Astrocyte of the cerebellum (primary cell): Measurements from ENCODE around the gene GABRB2.
"Not testable (repeated sequence)": the region's sequence is repeated elsewhere in the genome, so short reads cannot be mapped to it uniquely, and the experiment has no call there.

Experiments used
- DNase-seq: peaks from one replicate; pipeline ENCODE4 v3.0.0-alpha.2; 2011; ENCODE audit warnings: low read depth
- H3K4me3 ChIP-seq: 2 replicates; pipeline ENCODE4 v1.5.1; 2011; ENCODE audit warnings: mild to moderate bottlenecking, low read depth, low read length, moderate library complexity
- in situ Hi-C: cut with HindIII; loops from 2 replicates; pipeline ENCODE4 v1.10.0; 2017; ENCODE audit warnings: low sequenced_read_pairs
- TF ChIP-seq, protein P1 (sequence below): IDR thresholded peaks from 2 replicates; pipeline ENCODE4 v1.5.1; 2012; ENCODE audit warnings: low read length, low read depth, moderate library complexity, mild to moderate bottlenecking; ENCODE audit errors: missing control alignments

The GABRB2 gene

DNA sequence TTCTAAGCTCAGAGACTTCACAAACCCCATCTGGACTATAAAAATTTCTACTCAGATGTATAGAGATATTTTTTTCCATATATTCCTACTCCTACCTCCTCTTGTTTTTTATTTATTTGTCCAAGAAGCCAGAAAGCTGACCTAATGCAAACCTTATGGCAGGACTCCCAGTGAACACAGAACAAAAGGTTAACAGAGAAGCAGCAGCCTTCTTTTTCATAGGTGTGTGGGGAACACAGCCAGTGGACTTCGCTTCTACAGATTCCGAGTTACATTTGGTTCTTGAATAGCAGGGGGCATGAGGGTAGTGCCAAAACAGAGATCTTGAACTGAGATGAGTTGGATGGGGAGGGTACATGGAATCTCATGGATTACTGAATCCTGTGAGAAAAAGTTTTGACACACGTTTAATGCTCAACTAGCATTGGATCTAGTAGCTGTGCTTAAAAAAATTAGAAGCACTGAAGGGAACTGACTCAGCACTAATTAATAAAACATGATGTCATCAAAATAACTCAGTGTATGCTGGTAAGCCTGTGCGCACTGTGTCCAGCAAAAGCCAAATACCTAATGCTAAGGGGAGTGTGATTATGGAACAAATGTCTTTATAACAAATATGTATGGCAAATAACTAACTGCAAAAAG, 240.1 kb downstream of the GABRB2 start:
- DNase-seq = no peak
- TF ChIP-seq, protein P1, sequence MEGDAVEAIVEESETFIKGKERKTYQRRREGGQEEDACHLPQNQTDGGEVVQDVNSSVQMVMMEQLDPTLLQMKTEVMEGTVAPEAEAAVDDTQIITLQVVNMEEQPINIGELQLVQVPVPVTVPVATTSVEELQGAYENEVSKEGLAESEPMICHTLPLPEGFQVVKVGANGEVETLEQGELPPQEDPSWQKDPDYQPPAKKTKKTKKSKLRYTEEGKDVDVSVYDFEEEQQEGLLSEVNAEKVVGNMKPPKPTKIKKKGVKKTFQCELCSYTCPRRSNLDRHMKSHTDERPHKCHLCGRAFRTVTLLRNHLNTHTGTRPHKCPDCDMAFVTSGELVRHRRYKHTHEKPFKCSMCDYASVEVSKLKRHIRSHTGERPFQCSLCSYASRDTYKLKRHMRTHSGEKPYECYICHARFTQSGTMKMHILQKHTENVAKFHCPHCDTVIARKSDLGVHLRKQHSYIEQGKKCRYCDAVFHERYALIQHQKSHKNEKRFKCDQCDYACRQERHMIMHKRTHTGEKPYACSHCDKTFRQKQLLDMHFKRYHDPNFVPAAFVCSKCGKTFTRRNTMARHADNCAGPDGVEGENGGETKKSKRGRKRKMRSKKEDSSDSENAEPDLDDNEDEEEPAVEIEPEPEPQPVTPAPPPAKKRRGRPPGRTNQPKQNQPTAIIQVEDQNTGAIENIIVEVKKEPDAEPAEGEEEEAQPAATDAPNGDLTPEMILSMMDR = no peak
- H3K4me3 ChIP-seq = no peak overlapping the region
- in situ Hi-C loops = no loop called here

DNA sequence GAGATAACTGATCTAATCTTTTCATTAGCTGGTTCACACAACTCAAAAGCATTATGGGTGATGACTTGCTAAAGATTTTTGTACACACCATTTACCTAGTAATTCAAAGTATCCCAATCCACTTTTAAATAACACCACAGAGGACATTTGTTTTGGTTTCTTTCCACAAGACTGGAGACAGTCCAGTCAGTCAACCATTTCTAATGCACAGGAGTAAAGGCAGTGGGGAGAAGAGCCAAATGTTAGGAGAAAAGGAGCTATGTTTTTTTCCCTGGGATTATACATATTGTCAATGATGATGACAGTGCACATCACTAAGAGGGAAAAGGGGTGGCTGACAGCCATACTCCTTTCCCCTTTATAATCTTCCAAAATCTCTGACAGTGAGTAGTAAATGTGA, 240.9 kb downstream of the GABRB2 start:
- TF ChIP-seq, protein P1 = no peak
- DNase-seq = no peak
- in situ Hi-C loops = no loop called here
- no peak overlapping the region for H3K4me3 ChIP-seq

DNA sequence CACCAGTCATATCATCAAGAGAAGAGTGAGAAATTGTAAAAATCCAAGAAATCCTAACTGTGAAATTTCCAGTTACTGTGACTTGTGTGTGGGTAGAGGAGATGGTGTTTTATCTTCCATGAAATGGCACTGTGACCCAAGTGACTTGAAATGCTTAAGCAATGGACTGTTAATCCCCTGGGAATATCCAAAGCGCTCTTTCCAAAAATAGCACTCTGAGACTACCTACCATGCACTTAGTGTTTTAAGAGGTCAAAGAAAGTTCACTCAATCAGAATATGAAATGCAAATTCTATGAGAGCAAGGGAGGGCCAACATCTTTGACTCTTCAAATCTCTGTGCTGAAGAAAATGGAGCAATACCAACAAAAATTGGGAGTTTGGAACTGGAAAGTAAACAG, 244.0 kb downstream of the GABRB2 start:
- TF ChIP-seq, protein P1 = no peak
- in situ Hi-C loops = no loop called here
- no peak for DNase-seq
- no peak overlapping the region for H3K4me3 ChIP-seq

DNA sequence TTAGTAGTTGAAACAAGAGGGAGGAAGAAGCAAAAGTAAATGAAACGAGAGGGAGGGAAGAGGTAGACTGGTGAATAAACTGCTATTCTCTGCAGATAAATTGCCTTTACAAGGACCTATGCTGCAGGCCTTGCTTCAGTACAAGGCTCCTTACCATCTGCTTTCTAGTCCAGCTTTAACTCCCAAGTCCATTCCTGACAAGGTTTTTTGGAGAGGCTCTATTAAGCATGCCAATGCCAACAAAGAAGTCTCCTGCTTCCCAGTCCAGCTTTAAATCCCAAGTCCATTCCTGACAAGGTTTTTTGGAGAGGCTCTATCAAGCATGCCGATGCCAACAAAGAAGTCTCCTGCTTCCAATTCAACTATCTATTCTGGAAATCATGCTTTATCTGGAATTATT, 244.9 kb downstream of the GABRB2 start:
- in situ Hi-C loops = no loop called here
- TF ChIP-seq, protein P1 = no peak
- no peak overlapping the region for H3K4me3 ChIP-seq
- DNase-seq = no peak

DNA sequence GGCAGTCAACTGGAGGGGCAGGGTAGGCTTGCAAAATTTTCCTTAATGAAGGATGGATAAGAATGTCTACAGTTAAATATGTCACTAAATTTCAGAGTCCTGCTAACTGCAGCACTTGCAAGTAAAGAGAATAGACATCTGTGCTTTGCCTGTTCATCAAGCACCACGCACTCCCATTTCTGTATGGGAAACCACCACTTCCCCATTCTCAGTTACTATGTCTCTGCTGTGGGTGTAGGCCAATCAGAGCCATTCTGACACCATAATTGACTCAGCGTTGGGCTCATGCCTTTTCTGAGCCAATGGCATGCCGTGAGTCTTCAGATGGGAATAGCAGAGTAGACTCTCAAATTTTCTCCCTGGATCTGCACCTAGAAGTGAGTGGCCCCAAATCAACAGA, 247.5 kb downstream of the GABRB2 start:
- H3K4me3 ChIP-seq = no peak overlapping the region
- no peak for DNase-seq
- in situ Hi-C loops = no loop called here
- TF ChIP-seq, protein P1 = no peak

DNA sequence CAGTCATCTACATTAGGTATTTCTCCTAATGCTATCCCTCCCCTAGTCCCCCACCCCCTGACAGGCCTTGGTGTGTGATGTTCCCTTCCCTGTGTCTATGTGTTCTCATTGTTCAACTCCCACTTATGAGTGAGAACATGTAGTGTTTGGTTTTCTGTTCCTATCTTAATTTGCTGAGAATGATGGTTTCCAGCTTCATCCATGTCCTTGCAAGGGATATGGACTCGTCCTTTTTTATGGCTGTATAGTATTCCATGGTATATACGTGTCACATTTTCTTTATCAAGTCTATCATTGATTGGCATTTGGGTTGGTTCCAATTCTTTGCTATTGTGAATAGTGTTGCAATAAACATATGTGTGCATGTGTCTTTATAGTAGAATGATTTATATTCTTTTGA, 249.1 kb downstream of the GABRB2 start:
- in situ Hi-C loops, DNase-seq: not testable (repeated sequence)

DNA sequence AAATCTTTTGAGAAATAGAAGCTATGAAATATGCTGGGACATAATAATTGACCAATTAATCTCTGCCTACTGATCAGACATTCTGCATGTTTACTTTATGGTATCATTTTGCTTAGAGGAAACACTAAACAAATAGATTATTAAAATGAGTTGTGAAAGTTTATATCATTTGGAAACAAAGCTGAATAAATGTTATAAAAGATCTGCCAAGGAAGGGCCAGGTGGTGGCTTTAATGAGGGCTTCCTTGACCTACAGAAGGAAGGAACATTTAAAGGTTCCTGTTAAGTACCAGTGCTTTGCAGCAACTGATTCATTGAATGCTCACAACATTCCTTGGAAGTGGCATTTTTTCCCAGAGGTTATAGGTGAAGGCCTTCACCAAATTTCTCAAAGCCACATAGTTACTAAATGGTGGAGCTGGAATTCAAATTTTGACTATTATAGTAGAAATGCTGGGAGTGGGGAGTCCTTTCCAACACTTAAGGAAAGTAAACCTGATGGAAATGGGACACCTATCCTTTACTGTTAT, 250.7 kb downstream of the GABRB2 start:
- no peak overlapping the region for H3K4me3 ChIP-seq
- in situ Hi-C loops = no loop called here
- DNase-seq = no peak
- TF ChIP-seq, protein P1 = no peak

More for the DNA sequence above, 249.1 kb downstream of the GABRB2 start:
- not testable (repeated sequence) for H3K4me3 ChIP-seq
